IMR-90 (cell line): ENCODE results near the gene IDH3A. TPM values are rescaled to one million over a fixed set of nuclear protein-coding genes. Genes with fewer than 3 reads are reported as not detected.

Experiments used
- ATAC-seq: fragments of 200-7000 bp; cut with Tn5 transposase; 2 replicates; pipeline ENCODE4 v1.9.1; 2020; ENCODE audit warnings: low read depth, mild to moderate bottlenecking, moderate library complexity
- BruUV-seq: library from RNA; stranded (reverse); fragments of 400-500 nt; replicated peaks from 2 replicates; lab custom pipeline; 2021; lab: Mats Ljungman, UMichigan
- CTCF ChIA-PET: fragments of 300-600 bp; formaldehyde crosslinking; extraction: SDS; loops from one replicate; lab custom pipeline; 2021; ENCODE audit warnings: antibody characterized with exemption; lab: Yijun Ruan, JAX
- POLR2A ChIA-PET: fragments of 300-600 bp; sonication (Branson Sonifier 250); formaldehyde crosslinking; loops from one replicate; lab custom pipeline; 2022; ENCODE audit warnings: antibody characterized with exemption; ENCODE audit not compliant: unreplicated experiment; lab: Charles Lee
- DNase-seq: peaks from one replicate; pipeline ENCODE4 v3.0.0; 2013
- H2AFZ ChIP-seq: replicated peaks from 2 replicates; pipeline ENCODE3; 2013; ENCODE audit warnings: low read length, mild to moderate bottlenecking; ENCODE audit not compliant: poor library complexity
- H2AK5ac ChIP-seq: 2 replicates; pipeline ENCODE4 v1.6.1; 2013; ENCODE audit warnings: low read depth, low read length, inconsistent platforms
- H2AK9ac ChIP-seq: replicated peaks from 2 replicates; pipeline ENCODE3; 2013; ENCODE audit warnings: mild to moderate bottlenecking, low read depth, low read length, moderate library complexity; ENCODE audit not compliant: poor library complexity
- H2BK120ac ChIP-seq: 2 replicates; pipeline ENCODE4 v1.6.1; 2013; ENCODE audit warnings: low read depth, low read length, inconsistent platforms
- H2BK15ac ChIP-seq: 3 replicates; pipeline ENCODE4 v1.6.1; 2013; ENCODE audit warnings: low read depth, low read length, inconsistent platforms
- H2BK20ac ChIP-seq: 2 replicates; pipeline ENCODE4 v1.6.1; 2013; ENCODE audit warnings: low read depth, mild to moderate bottlenecking, inconsistent platforms, low read length, moderate library complexity
- H2BK5ac ChIP-seq: 2 replicates; pipeline ENCODE4 v1.6.1; 2013; ENCODE audit warnings: mild to moderate bottlenecking, low read depth, low read length, inconsistent platforms; ENCODE audit not compliant: poor library complexity, severe bottlenecking
- H3K14ac ChIP-seq: replicated peaks from 2 replicates; pipeline ENCODE4 v1.6.1; 2013; ENCODE audit warnings: low read depth, low read length, inconsistent platforms
- H3K18ac ChIP-seq: 2 replicates; pipeline ENCODE4 v1.6.1; 2013; ENCODE audit warnings: low read depth, low read length, control low read depth
- H3K23ac ChIP-seq: 2 replicates; pipeline ENCODE4 v1.6.1; 2013; ENCODE audit warnings: low read depth, low read length, inconsistent platforms
- H3K27ac ChIP-seq: 2 replicates; pipeline ENCODE4 v1.5.1; 2013; ENCODE audit warnings: mild to moderate bottlenecking, control low read depth, low read length; ENCODE audit not compliant: insufficient read depth
- H3K27me3 ChIP-seq: 2 replicates; pipeline ENCODE4 v1.6.1; 2013; ENCODE audit warnings: low read length; ENCODE audit not compliant: control insufficient read depth, insufficient read depth
- H3K36me3 ChIP-seq: 2 replicates; pipeline ENCODE4 v1.6.1; 2013; ENCODE audit warnings: low read length, mixed read lengths; ENCODE audit not compliant: control insufficient read depth, insufficient read depth
- H3K4ac ChIP-seq: 2 replicates; pipeline ENCODE4 v1.6.1; 2013; ENCODE audit warnings: low read depth, low read length, inconsistent platforms
- H3K4me1 ChIP-seq: 2 replicates; pipeline ENCODE4 v1.6.1; 2013; ENCODE audit warnings: low read length, mixed read lengths; ENCODE audit not compliant: control insufficient read depth, insufficient read depth
- H3K4me2 ChIP-seq: 2 replicates; pipeline ENCODE4 v1.6.1; 2013; ENCODE audit warnings: low read depth, mild to moderate bottlenecking, control low read depth, low read length, moderate library complexity
- H3K4me3 ChIP-seq: 2 replicates; pipeline ENCODE4 v1.5.1; 2013; ENCODE audit warnings: low read depth, mild to moderate bottlenecking, control low read depth, low read length, moderate library complexity; ENCODE audit not compliant: insufficient read depth
- H3K56ac ChIP-seq: 2 replicates; pipeline ENCODE4 v1.6.1; 2013; ENCODE audit warnings: low read length, inconsistent platforms; ENCODE audit not compliant: insufficient read depth; ENCODE audit errors: extremely low read depth
- H3K79me1 ChIP-seq, 2 experiments: 2 replicates each; pipeline ENCODE4 v1.6.1; 2013; ENCODE audit warnings: low read length in 2 of 2, inconsistent platforms in 1 of 2, low read depth in 1 of 2
- H3K9ac ChIP-seq: 2 replicates; pipeline ENCODE4 v1.6.1; 2013; ENCODE audit warnings: low read depth, low read length, control low read depth
- H3K9me1 ChIP-seq: 2 replicates; pipeline ENCODE4 v1.6.1; 2013; ENCODE audit warnings: low read length, inconsistent platforms; ENCODE audit not compliant: insufficient read depth
- H3K9me3 ChIP-seq: 2 replicates; pipeline ENCODE4 v1.6.1; 2013; ENCODE audit warnings: low read length; ENCODE audit not compliant: control insufficient read depth, insufficient read depth
- H4K20me1 ChIP-seq: 2 replicates; pipeline ENCODE4 v1.6.1; 2013; ENCODE audit warnings: low read length, inconsistent platforms; ENCODE audit not compliant: insufficient read depth
- H4K5ac ChIP-seq: 2 replicates; pipeline ENCODE4 v1.6.1; 2013; ENCODE audit warnings: mild to moderate bottlenecking, low read depth, low read length, control low read depth
- H4K8ac ChIP-seq, 2 experiments: 2 replicates each; pipeline ENCODE4 v1.6.1; 2013; ENCODE audit warnings: low read depth in 2 of 2, low read length in 2 of 2, control low read depth in 1 of 2, inconsistent platforms in 1 of 2
- H4K91ac ChIP-seq: 2 replicates; pipeline ENCODE4 v1.6.1; 2013; ENCODE audit warnings: low read depth, low read length, inconsistent platforms; ENCODE audit not compliant: insufficient read depth
- CHD1 ChIP-seq: IDR thresholded peaks from 2 replicates; pipeline ENCODE4 v1.6.1; 2012; ENCODE audit warnings: low read depth, low read length, improper control_type of control experiment
- FOS ChIP-seq: fragments of 150-350 bp; IDR thresholded peaks from 2 replicates; pipeline ENCODE4 v1.6.1; 2016; ENCODE audit warnings: low read depth, low read length
- MAZ ChIP-seq: IDR thresholded peaks from 2 replicates; pipeline ENCODE4 v1.6.1; 2012; ENCODE audit warnings: low read depth, mild to moderate bottlenecking, low read length, improper control_type of control experiment, moderate library complexity, borderline replicate concordance
- NFE2L2 ChIP-seq: fragments of 150-350 bp; IDR thresholded peaks from 2 replicates; pipeline ENCODE4 v1.6.1; 2016; ENCODE audit warnings: low read depth, mild to moderate bottlenecking, low read length
- POLR2A ChIP-seq: IDR thresholded peaks from 2 replicates; pipeline ENCODE4 v1.6.1; 2012; ENCODE audit warnings: mild to moderate bottlenecking, low read depth, low read length
- RAD21 ChIP-seq: IDR thresholded peaks from 2 replicates; pipeline ENCODE4 v1.6.1; 2012; ENCODE audit warnings: low read length, improper control_type of control experiment
- RCOR1 ChIP-seq: IDR thresholded peaks from 2 replicates; pipeline ENCODE4 v1.6.1; 2012; ENCODE audit warnings: mild to moderate bottlenecking, low read length, improper control_type of control experiment; ENCODE audit not compliant: insufficient replicate concordance
- RFX5 ChIP-seq: IDR thresholded peaks from 2 replicates; pipeline ENCODE4 v1.8.0; 2012; ENCODE audit warnings: low read depth, mild to moderate bottlenecking, low read length, moderate library complexity
- SMC3 ChIP-seq: fragments of 150-350 bp; IDR thresholded peaks from 2 replicates; pipeline ENCODE4 v1.6.1; 2016; ENCODE audit warnings: low read depth, mild to moderate bottlenecking, antibody characterized with exemption, low read length, moderate library complexity
- WGBS, 2 experiments: methylation state at CpG; one replicate each; pipeline versions ENCODE4 v1.1.5 to v1.1.7; 2013; ENCODE audit warnings: missing lambda C conversion rate in 2 of 2; ENCODE audit not compliant: insufficient read length in 1 of 2; ENCODE audit errors: extremely low coverage in 2 of 2; 5-methylcytosine and 5-hydroxymethylcytosine counted together
- dilution Hi-C: fragments of 300-500 bp; cut with HindIII; formaldehyde crosslinking; loops from one replicate; pipeline ENCODE4 v1.14.3; 2018; ENCODE audit warnings: low sequenced_read_pairs; ENCODE audit not compliant: unreplicated experiment
- in situ Hi-C: fragments of 300-500 bp; cut with MboI; formaldehyde crosslinking; loops from 3 replicates; pipeline ENCODE4 v1.14.3; 2019; ENCODE audit warnings: low sequenced_read_pairs, inconsistent platforms, mixed read lengths
- intact Hi-C: fragments of 100-400 bp; cut with micrococcal nuclease; formaldehyde crosslinking; loops from 2 replicates; pipeline ENCODE4 v1.10.0; 2022
- polyA plus RNA-seq, 3 experiments: library from polyadenylated mRNA; depleted of rRNA; stranded (reverse); fragments of >200 nt; gene quantifications; 2 replicates each; pipeline ENCODE4 v1.2.3, GENCODE V29; 2012; ENCODE audit warnings: low replicate concordance in 1 of 3
- total RNA-seq: library from RNA; depleted of rRNA; stranded (reverse); fragments of >200 nt; gene quantifications from 2 replicates; pipeline ENCODE4 v1.2.3, GENCODE V29; 2012
- TF ChIP-seq, protein P1 (sequence below): fragments of 150-350 bp; IDR thresholded peaks from 2 replicates; pipeline ENCODE4 v1.6.1; 2016; ENCODE audit warnings: low read depth, mild to moderate bottlenecking, low read length, moderate library complexity, borderline replicate concordance

Gene IDH3A
- total and polyA plus RNA-seq, 2 of the 4 experiments (the other 2 are of a cell fraction): 34.5 to 47.7 TPM

GRCh38 chr15:78105476-78106241 is 43.5 kb upstream of the IDH3A start:
- no peak for ATAC-seq
- no peak overlapping the region for H2BK15ac ChIP-seq
- no peak overlapping the region for H2BK20ac ChIP-seq
- H3K14ac ChIP-seq: 0 out of 2 replicates have a peak overlapping the region, but pooled peaks have one; percentile 3
- H4K91ac ChIP-seq: no peak overlapping the region
- H3K56ac ChIP-seq: no peak overlapping the region
- no peak overlapping the region for H3K4ac ChIP-seq
- no peak overlapping the region for H2AK9ac ChIP-seq
- intact Hi-C loops: no loop called here
- H3K4me3 ChIP-seq: no peak overlapping the region
- peaks cover 10% of the 10 kb centered on the region for H3K27me3 ChIP-seq
- H3K79me1 ChIP-seq: no peaks in the 10 kb centered on the region
- peak; percentile 29 for DNase-seq
- in situ Hi-C loops: loop anchor here (5.0 kb wide), 1 partner anchor 138 kb away; no protein-coding TSS in a partner anchor
- no TSS peak for BruUV-seq
- CTCF ChIA-PET: interaction anchor here (0.8 kb wide), 1 partner anchor 137 kb away, joined by 3 read pairs; no protein-coding TSS in a partner anchor
- H3K23ac ChIP-seq: no peak overlapping the region
- no peak overlapping the region for H2BK5ac ChIP-seq
- H3K9me1 ChIP-seq: no peaks in the 10 kb centered on the region
- no peak overlapping the region; the same call in 1 of the 2 replicates for H2AK5ac ChIP-seq
- H3K18ac ChIP-seq: no peak overlapping the region; the same call in 1 of the 2 replicates
- peaks cover 2% of the 10 kb centered on the region; the same call in 1 of the 2 replicates for H3K4me1 ChIP-seq
- POLR2A ChIA-PET: no interaction called here
- no peak overlapping the region for H3K27ac ChIP-seq
- no peak overlapping the region for H2AFZ ChIP-seq
- H3K4me2 ChIP-seq: no peak overlapping the region
- no peak overlapping the region for H4K5ac ChIP-seq
- H4K20me1 ChIP-seq: peaks cover 8% of the 10 kb centered on the region; the same call in 1 of the 2 replicates
- H3K9me3 ChIP-seq: no peaks in the 10 kb centered on the region
- dilution Hi-C loops: no loop called here
- H3K36me3 ChIP-seq: no peaks in the 10 kb centered on the region
- no peak overlapping the region for H4K8ac ChIP-seq
- no peak overlapping the region for H3K9ac ChIP-seq
- TF ChIP-seq FOS: no peak
- TF ChIP-seq, protein P1, sequence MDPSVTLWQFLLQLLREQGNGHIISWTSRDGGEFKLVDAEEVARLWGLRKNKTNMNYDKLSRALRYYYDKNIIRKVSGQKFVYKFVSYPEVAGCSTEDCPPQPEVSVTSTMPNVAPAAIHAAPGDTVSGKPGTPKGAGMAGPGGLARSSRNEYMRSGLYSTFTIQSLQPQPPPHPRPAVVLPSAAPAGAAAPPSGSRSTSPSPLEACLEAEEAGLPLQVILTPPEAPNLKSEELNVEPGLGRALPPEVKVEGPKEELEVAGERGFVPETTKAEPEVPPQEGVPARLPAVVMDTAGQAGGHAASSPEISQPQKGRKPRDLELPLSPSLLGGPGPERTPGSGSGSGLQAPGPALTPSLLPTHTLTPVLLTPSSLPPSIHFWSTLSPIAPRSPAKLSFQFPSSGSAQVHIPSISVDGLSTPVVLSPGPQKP: no peak
- no peak for TF ChIP-seq MAZ
- TF ChIP-seq RCOR1: no peak
- no peak for TF ChIP-seq RAD21
- no peak for TF ChIP-seq SMC3
- TF ChIP-seq RFX5: no peak
- TF ChIP-seq POLR2A: no peak
- no peak for TF ChIP-seq NFE2L2
- no peak for TF ChIP-seq CHD1
- 87% methylated on average over 3 of the region's 16 CpGs; no CpG with 5 or more reads in 1 of the 2 experiments for WGBS, 2 experiments
- H2BK120ac ChIP-seq: no peak overlapping the region
